IPS-18c (cell line): ENCODE data around the gene CHCHD10.

ENCODE experiments used
- H3K4me3 ChIP-seq: 2 replicates; pipeline ENCODE4 v1.7.0; 2013; ENCODE audit warnings: low read depth, mild to moderate bottlenecking, low read length, moderate library complexity; ENCODE audit not compliant: insufficient read depth
- H3K9me3 ChIP-seq: one replicate; pipeline ENCODE4 v1.6.1; 2013; ENCODE audit warnings: mild to moderate bottlenecking, low read length, moderate library complexity; ENCODE audit not compliant: control insufficient read depth, insufficient read depth

The CHCHD10 gene

DNA sequence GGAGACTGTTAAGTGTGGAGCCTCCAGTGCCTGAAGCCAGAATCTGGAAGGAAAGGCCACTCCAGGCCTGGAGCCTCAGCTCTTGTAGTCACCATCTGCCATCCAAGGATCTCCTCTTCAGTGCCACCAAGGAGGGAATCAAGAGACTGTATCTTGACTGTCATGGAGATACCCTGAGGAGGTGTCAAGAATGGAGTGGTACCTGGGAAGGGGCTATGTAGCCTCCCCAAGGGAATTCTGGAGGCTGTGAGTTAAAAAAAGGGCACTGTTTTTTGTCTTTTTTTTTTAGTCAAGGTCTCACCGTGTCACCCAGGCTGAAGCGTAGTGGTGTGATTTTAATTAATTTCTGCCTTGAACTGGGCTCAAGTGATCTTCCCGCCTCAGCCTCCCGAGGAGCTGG, 8.2 kb downstream of the CHCHD10 start:
- Histone ChIP-seq H3K9me3 (no peaks in the 10 kb centered on the region), H3K4me3 (no peak overlapping the region)

- Histone ChIP-seq H3K4me3 (no peak overlapping the region), H3K9me3 (peaks cover 2% of the 10 kb centered on the region)
Measured at GRCh38 chr22:23756891-23757290, 10.9 kb downstream of the CHCHD10 start.

- Histone ChIP-seq H3K4me3 (no peak overlapping the region), H3K9me3 (peaks cover 2% of the 10 kb centered on the region)
Measured at GRCh38 chr22:23755711-23756110, 12.1 kb downstream of the CHCHD10 start.

DNA sequence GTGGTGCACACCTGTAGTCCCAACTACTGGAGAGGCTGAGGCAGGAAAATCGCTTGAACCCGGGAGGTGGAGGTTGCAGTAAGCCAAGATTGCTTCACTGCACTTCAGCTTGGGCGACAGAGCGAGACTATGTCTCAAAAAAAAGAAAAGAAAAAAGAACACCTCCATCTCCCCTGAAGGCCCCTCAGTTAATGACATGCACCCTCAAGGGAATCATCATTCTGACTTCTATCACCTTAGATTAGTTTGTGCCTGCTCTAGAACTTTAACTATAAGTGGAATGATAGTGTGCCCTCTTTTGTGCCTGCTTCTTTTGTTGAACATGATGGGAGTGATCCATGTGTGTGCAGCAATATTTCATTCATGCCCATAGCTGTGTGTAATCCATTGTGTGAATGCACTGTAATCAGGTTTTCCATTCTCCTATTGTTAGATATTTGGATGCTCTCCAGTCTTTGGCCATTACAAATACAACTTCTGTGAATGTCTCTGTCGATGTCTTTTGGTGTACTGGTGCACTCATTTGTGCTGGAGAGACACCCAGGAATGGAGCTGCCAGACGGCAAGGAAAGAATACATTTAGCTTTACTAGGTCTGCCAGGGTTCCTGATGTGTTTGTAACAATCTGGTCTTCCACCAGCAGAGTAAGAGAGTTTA, 12.7 kb downstream of the CHCHD10 start:
- Histone ChIP-seq H3K9me3 (peaks cover 2% of the 10 kb centered on the region), H3K4me3 (no peak overlapping the region)

DNA sequence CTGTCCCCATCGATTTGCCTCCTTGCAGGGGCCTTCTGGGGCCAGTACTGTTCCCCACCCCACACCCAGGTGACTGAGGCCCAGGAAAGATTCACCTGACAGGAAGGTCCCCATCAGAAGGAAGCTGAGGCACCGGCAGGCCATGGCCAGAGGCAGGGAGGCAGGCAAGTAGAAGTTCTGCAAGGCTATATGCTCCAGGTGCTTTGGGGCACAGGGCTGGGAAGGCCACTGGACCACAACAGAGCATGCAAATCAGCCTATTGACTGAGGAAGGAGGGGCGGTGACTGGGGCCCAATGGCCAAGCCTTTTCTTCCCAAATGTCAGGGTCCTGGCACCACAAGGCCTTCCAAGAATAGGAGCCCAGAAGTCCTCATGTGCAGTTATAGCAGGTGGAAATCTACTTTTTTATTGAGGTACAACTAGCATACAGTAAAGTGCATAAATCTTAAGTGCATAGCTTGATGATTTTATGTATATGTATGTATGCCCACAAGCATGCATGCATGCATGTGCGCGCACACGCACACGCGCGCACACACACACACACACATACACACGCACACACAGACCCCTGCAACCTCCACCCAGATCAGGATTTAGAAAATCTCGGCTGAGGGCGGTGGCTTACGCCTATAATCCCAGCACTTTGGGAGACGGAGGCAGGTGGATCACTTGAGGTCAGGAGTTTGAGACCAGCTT, 13.4 kb downstream of the CHCHD10 start, which contains the start of gene VPREB3:
VPREB3 (minus strand) TSS at position 206 of the 700 bp plus-strand sequence; CDS start at position 144, 62 bp downstream.
- Histone ChIP-seq H3K4me3 (no peak within 1 kb of the TSS), H3K9me3 (peaks cover 2% of the 10 kb centered on the region)

DNA sequence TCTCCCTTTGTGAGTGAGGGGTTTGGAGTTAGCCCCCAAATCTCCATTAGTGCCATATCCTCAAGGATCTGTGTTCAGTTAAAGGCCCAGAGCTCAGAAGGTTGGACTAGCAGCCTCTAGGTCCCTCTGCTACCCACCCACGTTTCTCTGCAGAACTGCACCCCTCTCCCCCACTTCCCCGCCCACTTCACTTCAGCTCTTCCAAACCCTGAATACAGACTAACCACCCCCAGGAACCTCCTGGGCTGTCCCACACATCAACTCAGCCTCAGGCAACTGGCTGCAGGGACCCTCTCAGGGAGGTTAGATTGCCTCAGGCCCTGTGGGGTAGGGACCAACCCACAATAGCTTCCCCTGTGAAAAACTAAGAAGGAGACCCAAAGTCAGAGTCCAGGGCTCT, 14.4 kb downstream of the CHCHD10 start:
- H3K9me3 ChIP-seq, result peaks cover 2% of the 10 kb centered on the region
- no peak overlapping the region for H3K4me3 ChIP-seq

- Histone ChIP-seq H3K4me3 (no peak overlapping the region), H3K9me3 (peaks cover 2% of the 10 kb centered on the region)
Measured at GRCh38 chr22:23752750-23753149, 15.0 kb downstream of the CHCHD10 start.

GRCh38 chr22:23752090-23752691, 15.6 kb downstream of the CHCHD10 start:
- peaks cover 2% of the 10 kb centered on the region for H3K9me3 ChIP-seq
- H3K4me3 ChIP-seq, result peak overlapping the region; percentile 93; the same call in 1 of the 2 replicates

DNA sequence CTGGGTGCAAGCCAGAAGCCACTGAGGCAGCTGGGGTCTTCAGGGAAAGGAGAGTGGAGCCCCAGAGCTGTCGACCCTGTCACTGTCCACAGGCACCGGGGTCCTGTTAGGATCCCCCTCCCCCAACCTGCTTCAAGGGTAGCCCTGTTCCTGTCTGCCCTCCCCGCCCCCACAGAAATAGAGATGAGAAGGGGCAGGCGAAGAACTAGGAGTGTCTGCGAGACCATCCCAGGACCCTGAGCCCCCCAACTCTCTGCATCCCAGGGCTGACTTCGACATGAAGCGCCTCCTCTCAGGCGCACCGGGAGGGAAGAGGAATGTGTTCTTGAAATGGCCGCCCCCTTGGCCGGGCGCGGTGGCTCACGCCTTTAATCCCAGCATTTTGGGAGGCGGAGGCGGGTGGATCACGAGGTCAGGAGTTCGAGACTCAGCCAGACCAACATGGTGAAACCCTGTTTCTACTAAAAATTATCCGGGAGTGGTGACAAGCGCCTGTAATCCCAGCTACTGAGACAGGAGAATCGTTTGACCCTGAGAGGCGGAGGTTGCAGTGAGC, 16.3 kb downstream of the CHCHD10 start:
- H3K9me3 ChIP-seq, result peaks cover 2% of the 10 kb centered on the region
- H3K4me3 ChIP-seq, result peak overlapping the region; percentile 93

DNA sequence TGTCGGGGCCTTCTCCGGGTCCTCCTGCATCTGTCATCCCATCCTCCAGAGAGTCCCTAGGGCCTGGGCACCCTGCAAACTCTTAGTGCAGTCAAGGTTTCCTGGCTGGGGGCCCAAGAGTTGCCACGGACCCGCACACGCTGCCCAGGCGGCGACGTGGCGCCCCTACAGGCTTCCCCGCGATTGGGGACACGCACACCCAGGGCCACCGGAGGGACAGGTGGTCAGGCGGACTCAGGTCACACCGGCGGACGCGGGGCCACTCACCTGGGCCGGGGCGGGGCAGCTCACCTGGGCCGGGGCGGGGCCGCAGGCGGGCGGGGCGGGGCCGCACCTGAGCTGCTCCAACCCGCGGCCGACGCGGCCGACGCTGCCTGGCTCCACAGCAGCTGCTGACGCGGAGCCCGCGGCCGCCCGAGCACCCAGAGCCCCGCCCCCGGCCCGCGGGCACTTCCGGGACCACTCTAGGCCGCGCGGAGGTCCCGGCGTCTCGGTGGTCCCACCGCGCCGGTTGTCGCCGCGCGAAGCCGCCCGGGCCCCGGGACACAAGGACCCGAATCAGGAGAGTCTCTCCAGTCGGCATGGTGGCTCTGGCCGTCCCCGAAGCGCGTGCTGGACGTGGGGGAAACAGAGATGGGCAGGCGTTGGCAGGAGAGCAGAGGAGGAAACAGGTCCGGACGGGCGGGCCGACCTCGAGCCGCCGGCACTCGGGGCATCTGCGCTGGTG, 16.9 kb downstream of the CHCHD10 start, which contains the start of gene ZNF70:
ZNF70 (minus strand) TSS at position 399 of the 727 bp plus-strand sequence. CDS start 5,972 bp downstream, outside the sequence.
- H3K9me3 ChIP-seq, result peaks cover 2% of the 10 kb centered on the region

GRCh38 chr22:23750367-23750713, 17.4 kb downstream of the CHCHD10 start:
- Histone ChIP-seq H3K9me3 (peaks cover 2% of the 10 kb centered on the region), H3K4me3 (peak overlapping the region; percentile 81)

More for the DNA sequence above, 16.9 kb downstream of the CHCHD10 start, which contains the start of gene ZNF70:
- H3K4me3 ChIP-seq, result peak within 1 kb of the TSS; percentile 93

GRCh38 chr22:23749841-23750301, 17.9 kb downstream of the CHCHD10 start:
- H3K9me3 ChIP-seq, result peaks cover 2% of the 10 kb centered on the region

GRCh38 chr22:23745791-23746190, 22.0 kb downstream of the CHCHD10 start:
- H3K4me3 ChIP-seq, result no peak overlapping the region
- H3K9me3 ChIP-seq, result no peaks in the 10 kb centered on the region

More at GRCh38 chr22:23749841-23750301, 17.9 kb downstream of the CHCHD10 start:
- H3K4me3 ChIP-seq, result peak overlapping the region; percentile 17; the same call in 1 of the 2 replicates

DNA sequence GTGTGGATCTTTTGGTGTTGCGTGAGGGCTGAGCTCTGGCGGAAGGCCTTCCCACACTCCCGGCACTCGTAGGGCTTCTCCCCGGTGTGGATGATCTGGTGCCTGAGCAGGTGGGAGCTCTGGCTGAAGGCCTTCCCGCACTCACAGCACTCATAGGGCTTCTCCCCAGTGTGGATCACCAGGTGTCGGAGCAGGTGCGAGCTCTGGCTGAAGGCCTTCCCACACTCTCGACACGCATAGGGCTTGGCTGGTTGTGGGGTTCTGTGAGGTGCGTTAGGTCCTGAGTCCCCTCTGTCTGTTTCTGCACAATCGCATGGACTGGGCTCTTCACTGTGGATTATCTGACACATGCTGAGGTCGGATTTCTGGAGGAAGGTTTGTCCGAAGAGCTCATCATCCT, 23.3 kb downstream of the CHCHD10 start:
- Histone ChIP-seq H3K4me3 (no peak overlapping the region), H3K9me3 (no peaks in the 10 kb centered on the region)

- Histone ChIP-seq H3K4me3 (no peak overlapping the region), H3K9me3 (no peaks in the 10 kb centered on the region)
Measured at GRCh38 chr22:23744001-23744400, 23.8 kb downstream of the CHCHD10 start.

DNA sequence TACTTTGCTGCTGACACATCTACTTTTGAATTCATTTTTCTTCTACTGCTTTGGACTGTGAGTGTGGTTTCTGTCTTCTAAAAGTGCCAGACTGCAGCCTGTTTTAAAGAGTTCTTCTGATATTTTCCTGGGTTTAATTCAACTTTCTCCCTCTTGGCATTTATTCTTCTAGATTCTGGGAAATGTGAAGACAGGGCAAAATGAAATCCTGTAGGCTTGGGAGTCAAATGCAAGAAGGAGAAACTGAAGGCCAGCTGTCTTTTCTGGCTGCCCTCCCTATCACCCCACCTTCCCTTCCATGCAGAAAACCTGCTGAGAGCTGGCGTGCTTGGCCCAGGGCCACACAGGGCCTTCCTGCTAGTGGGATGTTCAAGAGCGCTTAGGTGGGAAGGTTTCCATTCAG, 24.5 kb downstream of the CHCHD10 start:
- no peak overlapping the region for H3K4me3 ChIP-seq
- H3K9me3 ChIP-seq, result no peaks in the 10 kb centered on the region
